Mesothelial cell of epicardium (in vitro differentiated cells): ENCODE measurements around the gene CLSTN2. TPM values are rescaled to one million over a fixed set of nuclear protein-coding genes. Genes with fewer than 3 reads are reported as not detected.

Source experiments
- DNase-seq, 2 experiments: peaks; one replicate each; pipeline ENCODE4 v3.0.0; 2021; ENCODE audit warnings: low spot score in 2 of 2; ENCODE audit not compliant: unreplicated experiment in 2 of 2
- H3K27ac Mint-ChIP-seq: 2 replicates; pipeline ENCODE4 v1.8.0; 2021; ENCODE audit warnings: mixed read lengths
- H3K27me3 Mint-ChIP-seq: 2 replicates; pipeline ENCODE4 v1.8.0; 2021; ENCODE audit warnings: low read depth, mixed read lengths
- H3K36me3 Mint-ChIP-seq: 2 replicates; pipeline ENCODE4 v1.8.0; 2021; ENCODE audit warnings: mixed read lengths
- H3K4me1 Mint-ChIP-seq: 2 replicates; pipeline ENCODE4 v1.8.0; 2021; ENCODE audit warnings: mixed read lengths
- H3K4me3 Mint-ChIP-seq: 2 replicates; pipeline ENCODE4 v1.8.0; 2021; ENCODE audit warnings: mild to moderate bottlenecking, moderate library complexity, mixed read lengths
- H3K9me3 Mint-ChIP-seq: 2 replicates; pipeline ENCODE4 v1.8.0; 2021; ENCODE audit warnings: mixed read lengths
- total RNA-seq: library from RNA; stranded (reverse); gene quantifications from 3 replicates; pipeline ENCODE4 v1.2.1, GENCODE V29; 2021
- TF ChIP-seq, protein P1 (sequence below): fragments of 200-600 bp; sonication (generic); IDR thresholded peaks from one replicate; pipeline ENCODE4 v1.5.0; 2021; ENCODE audit warnings: antibody characterized with exemption; ENCODE audit not compliant: unreplicated experiment

CLSTN2 gene
- total RNA-seq, 1 donor from 2014 or later, result 18.2 TPM

GRCh38 chr3:140388202-140388922 is 453.4 kb downstream of the CLSTN2 start:
- no peaks in the 10 kb centered on the region for H3K27me3 Mint-ChIP-seq
- peaks cover 15% of the 10 kb centered on the region for H3K9me3 Mint-ChIP-seq
- peaks cover 20% of the 10 kb centered on the region for H3K4me1 Mint-ChIP-seq
- peaks cover 2% of the 10 kb centered on the region for H3K36me3 Mint-ChIP-seq
- H3K27ac Mint-ChIP-seq, result no peak overlapping the region
- no peak for DNase-seq
- TF ChIP-seq, protein P1, sequence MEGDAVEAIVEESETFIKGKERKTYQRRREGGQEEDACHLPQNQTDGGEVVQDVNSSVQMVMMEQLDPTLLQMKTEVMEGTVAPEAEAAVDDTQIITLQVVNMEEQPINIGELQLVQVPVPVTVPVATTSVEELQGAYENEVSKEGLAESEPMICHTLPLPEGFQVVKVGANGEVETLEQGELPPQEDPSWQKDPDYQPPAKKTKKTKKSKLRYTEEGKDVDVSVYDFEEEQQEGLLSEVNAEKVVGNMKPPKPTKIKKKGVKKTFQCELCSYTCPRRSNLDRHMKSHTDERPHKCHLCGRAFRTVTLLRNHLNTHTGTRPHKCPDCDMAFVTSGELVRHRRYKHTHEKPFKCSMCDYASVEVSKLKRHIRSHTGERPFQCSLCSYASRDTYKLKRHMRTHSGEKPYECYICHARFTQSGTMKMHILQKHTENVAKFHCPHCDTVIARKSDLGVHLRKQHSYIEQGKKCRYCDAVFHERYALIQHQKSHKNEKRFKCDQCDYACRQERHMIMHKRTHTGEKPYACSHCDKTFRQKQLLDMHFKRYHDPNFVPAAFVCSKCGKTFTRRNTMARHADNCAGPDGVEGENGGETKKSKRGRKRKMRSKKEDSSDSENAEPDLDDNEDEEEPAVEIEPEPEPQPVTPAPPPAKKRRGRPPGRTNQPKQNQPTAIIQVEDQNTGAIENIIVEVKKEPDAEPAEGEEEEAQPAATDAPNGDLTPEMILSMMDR, result no peak
- H3K4me3 Mint-ChIP-seq, result no peak overlapping the region

- Mint-ChIP-seq H3K27ac (no peak overlapping the region), H3K4me3 (no peak overlapping the region), H3K27me3 (no peaks in the 10 kb centered on the region), H3K9me3 (peaks cover 15% of the 10 kb centered on the region), H3K4me1 (peaks cover 14% of the 10 kb centered on the region), H3K36me3 (peaks cover 2% of the 10 kb centered on the region)
- DNase-seq, result no peak
- TF ChIP-seq, protein P1, result no peak
Observed at GRCh38 chr3:140391061-140391460, 456.1 kb downstream of the CLSTN2 start.

GRCh38 chr3:140394488-140395133 is 459.6 kb downstream of the CLSTN2 start:
- Mint-ChIP-seq H3K4me1 (peaks cover 5% of the 10 kb centered on the region), H3K27me3 (no peaks in the 10 kb centered on the region), H3K9me3 (peaks cover 10% of the 10 kb centered on the region), H3K4me3 (no peak overlapping the region), H3K36me3 (peaks cover under 1% of the 10 kb centered on the region), H3K27ac (no peak overlapping the region)
- TF ChIP-seq, protein P1, result no peak
- no peak for DNase-seq

DNA sequence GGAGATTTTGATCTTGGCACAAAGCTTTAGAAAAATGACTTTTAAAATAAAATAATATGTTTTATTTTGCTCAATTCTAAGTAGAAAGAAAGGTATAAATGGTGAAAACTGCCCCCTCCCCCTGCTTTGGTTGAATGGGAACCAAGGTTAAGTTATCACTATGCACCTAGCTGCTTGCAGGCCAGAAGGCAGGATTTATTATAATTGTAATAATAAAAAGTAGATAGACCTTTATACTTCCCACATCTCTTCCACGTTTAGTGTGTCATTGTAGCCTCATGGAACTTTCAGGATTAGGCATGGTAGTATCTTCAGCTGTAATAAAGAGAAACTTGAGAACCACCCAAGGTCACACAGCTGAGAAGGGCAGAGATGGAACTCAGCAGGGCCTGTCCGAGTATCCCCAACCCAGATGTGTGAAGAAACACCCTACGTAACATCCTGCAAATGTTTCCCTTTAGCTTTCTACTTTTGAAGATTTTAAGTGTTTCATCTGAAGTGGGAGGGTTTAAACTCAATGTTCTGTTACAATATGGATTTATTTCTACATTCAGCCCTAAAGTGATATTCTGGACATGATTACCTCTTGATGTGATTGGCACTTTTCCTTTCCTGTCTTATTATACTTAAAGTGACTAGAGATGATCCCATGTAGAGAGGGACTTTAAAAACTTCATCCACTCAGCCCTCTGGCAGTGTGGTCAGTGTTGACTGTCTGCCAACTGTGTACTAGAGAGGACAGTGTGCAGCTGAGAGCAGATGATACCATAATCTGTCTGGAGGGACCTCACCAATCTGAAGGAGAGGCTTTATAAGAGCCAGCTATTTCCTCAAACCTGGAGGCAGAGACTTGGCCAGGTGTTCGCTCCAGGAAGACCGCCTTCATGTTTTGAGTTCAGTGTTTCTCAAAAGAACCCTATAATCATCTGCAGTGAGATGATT is 460.4 kb downstream of the CLSTN2 start:
- no peaks in the 10 kb centered on the region for H3K27me3 Mint-ChIP-seq
- TF ChIP-seq, protein P1, result no peak
- H3K4me3 Mint-ChIP-seq, result no peak overlapping the region
- no peak overlapping the region for H3K27ac Mint-ChIP-seq
- peaks cover 4% of the 10 kb centered on the region for H3K9me3 Mint-ChIP-seq
- no peak for DNase-seq
- peaks cover 5% of the 10 kb centered on the region for H3K4me1 Mint-ChIP-seq
- no peaks in the 10 kb centered on the region for H3K36me3 Mint-ChIP-seq

- no peaks in the 10 kb centered on the region for H3K27me3 Mint-ChIP-seq
- H3K4me3 Mint-ChIP-seq, result no peak overlapping the region
- no peak for DNase-seq
- H3K27ac Mint-ChIP-seq, result no peak overlapping the region
- TF ChIP-seq, protein P1, result no peak
- H3K4me1 Mint-ChIP-seq, result peaks cover 2% of the 10 kb centered on the region
- no peaks in the 10 kb centered on the region for H3K9me3 Mint-ChIP-seq
- H3K36me3 Mint-ChIP-seq, result no peaks in the 10 kb centered on the region
Observed at GRCh38 chr3:140396110-140396509, 461.1 kb downstream of the CLSTN2 start.
